Prostate gland (tissue), 2 donors: ENCODE measurements around the gene IGSF23. TPM values are rescaled to one million over a fixed set of nuclear protein-coding genes. Genes with fewer than 3 reads are reported as not detected.
A peak's percentile ranks its signal among the peaks of the same experiment; 100 is the strongest.

ENCODE experiments used
- DNase-seq: peaks from one replicate; pipeline ENCODE4 v3.0.0-alpha.2; 2019; ENCODE audit warnings: low spot score
- H3K27ac ChIP-seq, 2 donors: fragments of 200-600 bp; sonication (generic); 2 replicates each; pipeline ENCODE4 v1.5.1; 2017 to 2019
- H3K27me3 ChIP-seq: fragments of 200-600 bp; sonication (generic); replicated peaks from 2 replicates; pipeline ENCODE4 v1.5.1; 2019; ENCODE audit not compliant: insufficient read depth
- H3K36me3 ChIP-seq, 2 donors: fragments of 200-600 bp; sonication (generic); 1 replicate in 1 of 2; 2 replicates in 1 of 2; pipeline versions ENCODE4 v1.5.1 to v1.8.1; 2017 to 2019
- H3K4me1 ChIP-seq: fragments of 200-600 bp; sonication (generic); replicated peaks from 2 replicates; pipeline ENCODE4 v1.5.1; 2019
- H3K4me3 ChIP-seq, 2 donors: fragments of 200-600 bp; sonication (generic); 2 replicates each; pipeline ENCODE4 v1.5.1; 2017 to 2019
- H3K9me3 ChIP-seq: fragments of 200-600 bp; sonication (generic); 2 replicates; pipeline ENCODE4 v1.5.1; 2017
- POLR2A ChIP-seq: fragments of 450-650 bp; IDR thresholded peaks from one replicate; pipeline ENCODE4 v1.6.1; 2016; ENCODE audit warnings: antibody characterized with exemption, mild to moderate bottlenecking
- POLR2AphosphoS5 ChIP-seq: sonication (generic); formaldehyde crosslinking; IDR thresholded peaks from one replicate; pipeline ENCODE4 v1.6.1; 2017; ENCODE audit warnings: antibody characterized with exemption
- WGBS: methylation state at CpG from one replicate; pipeline ENCODE4 v1.1.5; 2018; 5-methylcytosine and 5-hydroxymethylcytosine counted together
- intact Hi-C: fragments of 100-400 bp; cut with DNase I; formaldehyde crosslinking; loops from one replicate; pipeline ENCODE4 v1.14.2; 2022
- total RNA-seq, 2 donors: library from RNA; depleted of rRNA; stranded (reverse); fragments of >200 nt; gene quantifications; one replicate each; pipeline ENCODE4 v1.1.0, GENCODE V29; 2016
- TF ChIP-seq, protein P1 (sequence below), 4 experiments: fragments of 200-600 bp in 2 of 4; fragments of 450-650 bp in 2 of 4; sonication (generic) in 2 of 4; IDR thresholded peaks; 1 replicate in 3 of 4; 2 replicates in 1 of 4; pipeline ENCODE4 v1.5.1; 2016 to 2019; ENCODE audit warnings: antibody characterized with exemption in 4 of 4, mild to moderate bottlenecking in 2 of 4, moderate library complexity in 2 of 4

The IGSF23 gene
- total RNA-seq, 2 donors from 2014 or later: not detected

DNA sequence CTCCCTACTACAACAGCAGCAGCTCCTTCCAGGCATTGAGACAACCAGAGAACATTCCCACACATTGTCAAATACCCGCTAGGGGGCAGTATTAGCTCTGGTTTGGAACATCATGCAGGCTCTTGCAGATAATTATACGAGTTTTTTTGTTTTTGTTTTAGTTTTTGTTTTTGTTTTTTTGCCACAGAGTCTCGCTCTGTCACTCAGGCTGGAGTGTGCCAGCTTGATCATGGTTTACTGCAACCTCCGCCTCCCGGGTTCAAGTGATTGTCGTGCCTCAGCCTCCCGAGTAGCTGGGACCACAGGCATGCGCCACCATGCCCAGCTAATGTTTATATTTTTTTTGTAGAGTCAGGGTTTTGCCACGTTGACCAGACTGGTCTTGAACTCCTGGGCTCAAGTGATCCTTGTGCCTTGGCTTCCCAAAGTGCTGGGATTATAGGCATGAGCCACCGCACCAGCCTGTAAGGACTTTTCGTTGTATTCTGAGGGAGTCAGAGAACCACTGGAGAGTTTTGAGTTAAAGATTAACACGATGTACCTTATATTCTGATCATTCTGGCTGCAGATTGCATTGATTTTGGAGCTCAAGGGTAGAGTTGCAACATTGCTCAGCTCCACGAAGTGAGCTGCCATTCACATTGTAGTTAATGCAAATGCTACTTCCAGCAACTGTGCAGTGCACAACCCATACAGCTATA is 42.2 kb upstream of the IGSF23 start:
- no peak overlapping the region for H3K4me3 ChIP-seq
- no peaks in the 10 kb centered on the region for H3K9me3 ChIP-seq
- H3K4me1 ChIP-seq: no peaks in the 10 kb centered on the region
- DNase-seq: peak; percentile 48
- intact Hi-C loops: loop anchor here (2.0 kb wide), 1 partner anchor 86 kb away; no protein-coding TSS in a partner anchor
- H3K27me3 ChIP-seq: no peaks in the 10 kb centered on the region
- H3K36me3 ChIP-seq: no peaks in the 10 kb centered on the region
- H3K27ac ChIP-seq: no peak overlapping the region
- WGBS: 47% methylated on average over 13 of the region's 13 CpGs
- no peak for TF ChIP-seq POLR2A
- TF ChIP-seq, protein P1, sequence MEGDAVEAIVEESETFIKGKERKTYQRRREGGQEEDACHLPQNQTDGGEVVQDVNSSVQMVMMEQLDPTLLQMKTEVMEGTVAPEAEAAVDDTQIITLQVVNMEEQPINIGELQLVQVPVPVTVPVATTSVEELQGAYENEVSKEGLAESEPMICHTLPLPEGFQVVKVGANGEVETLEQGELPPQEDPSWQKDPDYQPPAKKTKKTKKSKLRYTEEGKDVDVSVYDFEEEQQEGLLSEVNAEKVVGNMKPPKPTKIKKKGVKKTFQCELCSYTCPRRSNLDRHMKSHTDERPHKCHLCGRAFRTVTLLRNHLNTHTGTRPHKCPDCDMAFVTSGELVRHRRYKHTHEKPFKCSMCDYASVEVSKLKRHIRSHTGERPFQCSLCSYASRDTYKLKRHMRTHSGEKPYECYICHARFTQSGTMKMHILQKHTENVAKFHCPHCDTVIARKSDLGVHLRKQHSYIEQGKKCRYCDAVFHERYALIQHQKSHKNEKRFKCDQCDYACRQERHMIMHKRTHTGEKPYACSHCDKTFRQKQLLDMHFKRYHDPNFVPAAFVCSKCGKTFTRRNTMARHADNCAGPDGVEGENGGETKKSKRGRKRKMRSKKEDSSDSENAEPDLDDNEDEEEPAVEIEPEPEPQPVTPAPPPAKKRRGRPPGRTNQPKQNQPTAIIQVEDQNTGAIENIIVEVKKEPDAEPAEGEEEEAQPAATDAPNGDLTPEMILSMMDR (IDR thresholded peaks at IDR 0.05): peak in 3 of 4 experiments; percentile 50 to 64 (median 50)

DNA sequence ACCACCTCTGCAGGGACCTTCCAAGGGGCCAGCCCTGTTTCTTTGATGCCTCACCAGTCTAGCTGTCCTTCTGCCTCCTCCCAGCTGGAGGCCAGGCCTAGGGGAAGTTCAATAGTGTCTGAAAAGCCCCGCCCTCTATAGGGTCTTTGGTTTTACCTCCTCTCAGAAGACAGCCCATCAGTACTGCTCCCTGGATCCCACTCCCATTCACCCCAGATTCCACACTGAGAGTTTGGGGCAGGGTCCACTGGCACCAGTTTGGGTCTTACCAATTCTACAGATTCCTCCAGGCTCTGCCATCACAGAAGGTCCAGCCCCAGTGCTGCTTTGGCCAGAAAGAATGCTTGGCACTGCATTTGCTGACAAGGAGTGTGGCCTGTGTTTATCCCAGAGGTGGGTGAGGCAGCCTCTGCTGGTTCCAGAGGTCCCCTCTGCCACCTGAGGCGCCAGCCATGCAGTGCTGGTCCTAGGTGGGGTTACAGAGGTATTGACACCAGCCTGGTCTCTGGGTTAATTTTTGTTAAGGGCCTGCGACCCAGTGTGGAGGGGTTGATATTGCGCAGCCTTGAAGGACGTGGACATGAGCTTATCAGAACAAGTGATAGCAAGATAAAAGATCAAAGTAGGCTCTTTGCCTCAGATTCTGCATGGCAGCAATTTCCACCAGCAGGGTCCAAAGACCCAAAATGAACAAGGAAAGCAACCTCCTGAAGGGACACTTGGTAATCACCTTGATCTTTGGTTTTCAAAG is 41.4 kb upstream of the IGSF23 start:
- no peak for TF ChIP-seq POLR2A
- TF ChIP-seq, protein P1 (IDR thresholded peaks at IDR 0.05): no peak
- TF ChIP-seq POLR2AphosphoS5: no peak
- intact Hi-C loops: loop anchor here (2.0 kb wide), 1 partner anchor 85 kb away; no protein-coding TSS in a partner anchor
- DNase-seq: no peak
- WGBS: 92% methylated on average over 5 of the region's 5 CpGs
- no peaks in the 10 kb centered on the region for H3K4me1 ChIP-seq
- no peak overlapping the region for H3K4me3 ChIP-seq
- H3K27ac ChIP-seq: no peak overlapping the region
- no peaks in the 10 kb centered on the region for H3K9me3 ChIP-seq
- no peaks in the 10 kb centered on the region for H3K36me3 ChIP-seq
- no peaks in the 10 kb centered on the region for H3K27me3 ChIP-seq

DNA sequence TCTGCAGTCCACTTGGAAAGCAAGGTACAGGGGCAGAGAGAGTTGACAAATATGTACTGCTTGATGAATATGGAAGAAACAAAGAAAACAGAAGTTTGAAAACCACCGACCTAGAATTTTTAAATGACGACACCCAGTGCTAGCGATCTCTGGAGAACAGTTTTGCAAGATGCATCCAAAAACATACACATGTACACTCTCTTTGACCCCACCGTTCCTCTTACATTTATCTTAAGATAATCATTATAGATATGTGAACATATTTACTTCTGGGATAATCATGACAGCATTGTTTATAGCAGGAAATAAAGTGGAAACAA is 40.8 kb upstream of the IGSF23 start:
- Histone ChIP-seq H3K4me3 (no peak overlapping the region), H3K36me3 (no peaks in the 10 kb centered on the region), H3K9me3 (no peaks in the 10 kb centered on the region), H3K27ac (no peak overlapping the region), H3K4me1 (no peaks in the 10 kb centered on the region), H3K27me3 (no peaks in the 10 kb centered on the region)
- intact Hi-C loops: no loop called here
- 46% methylated on average over 4 of the region's 4 CpGs for WGBS
- no peak for DNase-seq
- TF ChIP-seq POLR2A (no peak), POLR2AphosphoS5 (no peak)
- TF ChIP-seq, protein P1 (IDR thresholded peaks at IDR 0.05): no peak

DNA sequence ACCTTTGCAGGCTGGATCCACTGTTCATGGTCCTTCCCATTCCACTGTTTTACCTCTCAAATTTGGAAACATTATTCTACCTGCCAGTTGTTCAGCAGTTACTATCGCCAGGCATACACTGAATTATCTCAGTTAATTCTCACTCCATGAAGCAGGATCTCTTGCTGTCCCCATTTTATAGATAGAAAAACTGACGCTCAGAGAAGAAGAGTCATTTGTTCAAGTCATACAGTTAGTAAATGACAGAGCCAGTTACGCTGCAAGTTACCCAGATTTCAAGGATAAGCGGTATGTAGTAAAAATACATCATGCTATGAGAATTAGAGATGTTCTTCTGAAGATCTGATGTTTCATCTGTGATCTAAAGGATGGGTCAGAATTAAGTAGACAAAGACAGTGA is 40.2 kb upstream of the IGSF23 start:
- intact Hi-C loops: no loop called here
- TF ChIP-seq POLR2AphosphoS5 (no peak), POLR2A (no peak)
- TF ChIP-seq, protein P1 (IDR thresholded peaks at IDR 0.05): no peak
- H3K27me3 ChIP-seq: no peaks in the 10 kb centered on the region
- H3K9me3 ChIP-seq: no peaks in the 10 kb centered on the region
- H3K4me3 ChIP-seq: no peak overlapping the region
- no peak overlapping the region for H3K27ac ChIP-seq
- WGBS: 85% methylated on average over 4 of the region's 4 CpGs
- H3K36me3 ChIP-seq: no peaks in the 10 kb centered on the region
- H3K4me1 ChIP-seq: no peaks in the 10 kb centered on the region
- DNase-seq: no peak
